HepG2 (cell line): ENCODE measurements around the gene ACTR3. TPM values are rescaled to one million over a fixed set of nuclear protein-coding genes. Genes with fewer than 3 reads are reported as not detected.

Experiments
- CHD4 ChIP-seq: fragments of 200-600 bp; sonication (generic); IDR thresholded peaks from 2 replicates; pipeline ENCODE4 v1.7.0; 2017; ENCODE audit warnings: mild to moderate bottlenecking, low read length, borderline replicate concordance
- CREB1 ChIP-seq, 2 experiments: fragments of 450-650 bp in 1 of 2; IDR thresholded peaks; 2 replicates each; pipeline ENCODE4 v1.6.1; 2016 to 2017; ENCODE audit warnings: control low read depth in 1 of 2, mild to moderate bottlenecking in 1 of 2, missing compliant biosample characterization in 1 of 2, missing genetic modification characterization in 1 of 2
- E2F5 ChIP-seq: sonication (generic); formaldehyde crosslinking; conservative IDR thresholded peaks from 2 replicates; pipeline ENCODE4 v1.4.0; 2020; ENCODE audit warnings: missing genetic modification reagents
- HMG20A ChIP-seq: IDR thresholded peaks from 2 replicates; pipeline ENCODE4 v1.6.1; 2016; ENCODE audit warnings: borderline replicate concordance
- MED13 ChIP-seq: sonication (generic); formaldehyde crosslinking; IDR thresholded peaks from 2 replicates; pipeline ENCODE4 v1.5.0; 2020; ENCODE audit warnings: missing genetic modification reagents
- MTERF4 ChIP-seq: sonication (generic); formaldehyde crosslinking; IDR thresholded peaks from 2 replicates; pipeline ENCODE4 v1.8.0; 2023; ENCODE audit warnings: mild to moderate bottlenecking, missing genetic modification reagents
- NCOA2 ChIP-seq: sonication (generic); formaldehyde crosslinking; IDR thresholded peaks from 2 replicates; pipeline ENCODE4 v1.8.0; 2022; ENCODE audit warnings: inconsistent platforms
- POGZ ChIP-seq: sonication (generic); formaldehyde crosslinking; IDR thresholded peaks from 2 replicates; pipeline ENCODE4 v1.4.0; 2020; ENCODE audit warnings: mild to moderate bottlenecking, missing genetic modification reagents
- SIX1 ChIP-seq: sonication (generic); formaldehyde crosslinking; IDR thresholded peaks from 2 replicates; pipeline ENCODE4 v1.4.0; 2020; ENCODE audit warnings: missing genetic modification reagents, borderline replicate concordance
- SMAD3 ChIP-seq: sonication (generic); formaldehyde crosslinking; IDR thresholded peaks from 2 replicates; pipeline ENCODE4 v1.4.0; 2020; ENCODE audit warnings: missing genetic modification reagents
- SP1 ChIP-seq, 2 experiments: fragments of 450-650 bp in 1 of 2; sonication (generic) in 1 of 2; formaldehyde crosslinking in 1 of 2; IDR thresholded peaks; 2 replicates each; pipeline versions ENCODE4 v1.4.0 to v1.6.1; 2016 to 2020; ENCODE audit warnings: missing genetic modification reagents in 1 of 2
- TOPORS ChIP-seq: sonication (generic); formaldehyde crosslinking; IDR thresholded peaks from 2 replicates; pipeline ENCODE4 v1.8.0; 2023; ENCODE audit warnings: mild to moderate bottlenecking, missing genetic modification reagents
- TSC22D2 ChIP-seq: sonication (generic); formaldehyde crosslinking; IDR thresholded peaks from 2 replicates; pipeline ENCODE4 v1.5.1; 2020; ENCODE audit warnings: missing genetic modification reagents, mild to moderate bottlenecking, borderline replicate concordance
- ZBTB44 ChIP-seq: sonication (generic); formaldehyde crosslinking; IDR thresholded peaks from 2 replicates; pipeline ENCODE4 v1.4.0; 2020; ENCODE audit warnings: missing genetic modification reagents
- ZFP37 ChIP-seq: sonication (generic); formaldehyde crosslinking; IDR thresholded peaks from 2 replicates; pipeline ENCODE4 v1.4.0; 2020; ENCODE audit warnings: missing genetic modification reagents, borderline replicate concordance
- ZNF3 ChIP-seq: IDR thresholded peaks from 2 replicates; pipeline ENCODE4 v1.7.0; 2017; ENCODE audit warnings: inconsistent platforms
- ZNF335 ChIP-seq: sonication (generic); formaldehyde crosslinking; IDR thresholded peaks from 2 replicates; pipeline ENCODE4 v1.4.0; 2020; ENCODE audit warnings: missing genetic modification reagents
- ZNF788 ChIP-seq: sonication (generic); formaldehyde crosslinking; IDR thresholded peaks from 2 replicates; pipeline ENCODE4 v1.5.0; 2020; ENCODE audit warnings: mild to moderate bottlenecking, missing genetic modification reagents, borderline replicate concordance
- ZUFSP ChIP-seq: sonication (generic); formaldehyde crosslinking; IDR thresholded peaks from 2 replicates; pipeline ENCODE4 v1.9.0; 2021; ENCODE audit warnings: missing genetic modification reagents, mild to moderate bottlenecking, borderline replicate concordance
- polyA plus RNA-seq, 8 experiments: library from polyadenylated mRNA; depleted of rRNA in 3 of 8; stranded (reverse) in 7 of 8; unstranded in 1 of 8; fragments of >200 nt; fragmentation: Illumina TruSeq in 4 of 8; extraction: Trizol in 4 of 8; gene quantifications; 2 replicates each; pipeline versions ENCODE4 v1.2.1 to v1.2.3, GENCODE V29; 2011 to 2016; ENCODE audit warnings: low read depth in 4 of 8, missing spikeins in 1 of 8, mixed read lengths in 1 of 8; ENCODE audit not compliant: insufficient read depth in 1 of 8
- total RNA-seq, 5 experiments: library from RNA; depleted of rRNA; stranded (reverse); fragments of >200 nt; fragmentation: Illumina TruSeq; extraction: Trizol; gene quantifications; 2 replicates each; pipeline ENCODE4 v1.2.3, GENCODE V29; 2016; ENCODE audit warnings: low read depth in 1 of 5
- TF ChIP-seq, protein P1 (sequence below): sonication (generic); formaldehyde crosslinking; IDR thresholded peaks from 2 replicates; pipeline ENCODE4 v1.4.0; 2020; ENCODE audit warnings: missing genetic modification reagents, low read depth, mild to moderate bottlenecking, borderline replicate concordance
- TF ChIP-seq, protein P2 (sequence below): IDR thresholded peaks from 2 replicates; pipeline ENCODE4 v1.6.1; 2016; ENCODE audit warnings: control low read depth
- TF ChIP-seq, protein P3 (sequence below): sonication (generic); formaldehyde crosslinking; IDR thresholded peaks from 2 replicates; pipeline ENCODE4 v1.5.0; 2020; ENCODE audit warnings: missing genetic modification reagents

Gene ACTR3
- total and polyA plus RNA-seq, 2 of the 13 experiments (the other 11 are each of a cell fraction or from before 2014, with no cell fraction given): 123 to 225 TPM

GRCh38 chr2:113974727-113975126 is 84.8 kb downstream of the ACTR3 start (continued):
- TF ChIP-seq, protein P1, sequence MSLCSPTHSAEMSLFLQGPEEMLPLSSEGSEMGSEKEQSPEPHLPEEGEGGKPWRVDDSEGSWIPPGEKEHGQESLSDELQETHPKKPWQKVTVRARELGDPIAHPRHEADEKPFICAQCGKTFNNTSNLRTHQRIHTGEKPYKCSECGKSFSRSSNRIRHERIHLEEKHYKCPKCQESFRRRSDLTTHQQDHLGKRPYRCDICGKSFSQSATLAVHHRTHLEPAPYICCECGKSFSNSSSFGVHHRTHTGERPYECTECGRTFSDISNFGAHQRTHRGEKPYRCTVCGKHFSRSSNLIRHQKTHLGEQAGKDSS (CRISPR knock-in tag): no peak
- TF ChIP-seq E2F5 (CRISPR knock-in tag) (no peak), ZBTB44 (CRISPR knock-in tag) (no peak), ZUFSP (CRISPR knock-in tag) (no peak), MED13 (CRISPR knock-in tag) (no peak), ZNF788 (CRISPR knock-in tag) (0 out of 2 replicates have a peak, but pooled peaks have one; percentile 5), SP1 (IDR thresholded peaks at IDR 0.05) (no peak), SP1 (CRISPR knock-in tag; IDR thresholded peaks at IDR 0.05) (no peak), POGZ (CRISPR knock-in tag) (no peak; the same call in 1 of the 2 replicates), SMAD3 (CRISPR knock-in tag) (peak; percentile 18; the same call in 1 of the 2 replicates), SIX1 (CRISPR knock-in tag) (no peak), CREB1 (IDR thresholded peaks at IDR 0.05) (no peak), CREB1 (CRISPR knock-in tag; IDR thresholded peaks at IDR 0.05) (no peak), ZNF3 (CRISPR knock-in tag) (no peak), ZFP37 (CRISPR knock-in tag) (no peak), HMG20A (CRISPR knock-in tag) (no peak), TOPORS (CRISPR knock-in tag) (no peak), NCOA2 (CRISPR knock-in tag) (peak; percentile 64), ZNF335 (CRISPR knock-in tag) (no peak), MTERF4 (CRISPR knock-in tag) (no peak), CHD4 (0 out of 2 replicates have a peak, but pooled peaks have one; percentile 16), TSC22D2 (CRISPR knock-in tag) (peak; percentile 47; the same call in 1 of the 2 replicates)
- TF ChIP-seq, protein P2, sequence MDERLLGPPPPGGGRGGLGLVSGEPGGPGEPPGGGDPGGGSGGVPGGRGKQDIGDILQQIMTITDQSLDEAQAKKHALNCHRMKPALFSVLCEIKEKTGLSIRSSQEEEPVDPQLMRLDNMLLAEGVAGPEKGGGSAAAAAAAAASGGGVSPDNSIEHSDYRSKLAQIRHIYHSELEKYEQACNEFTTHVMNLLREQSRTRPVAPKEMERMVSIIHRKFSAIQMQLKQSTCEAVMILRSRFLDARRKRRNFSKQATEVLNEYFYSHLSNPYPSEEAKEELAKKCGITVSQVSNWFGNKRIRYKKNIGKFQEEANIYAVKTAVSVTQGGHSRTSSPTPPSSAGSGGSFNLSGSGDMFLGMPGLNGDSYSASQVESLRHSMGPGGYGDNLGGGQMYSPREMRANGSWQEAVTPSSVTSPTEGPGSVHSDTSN: no peak
- TF ChIP-seq, protein P3, sequence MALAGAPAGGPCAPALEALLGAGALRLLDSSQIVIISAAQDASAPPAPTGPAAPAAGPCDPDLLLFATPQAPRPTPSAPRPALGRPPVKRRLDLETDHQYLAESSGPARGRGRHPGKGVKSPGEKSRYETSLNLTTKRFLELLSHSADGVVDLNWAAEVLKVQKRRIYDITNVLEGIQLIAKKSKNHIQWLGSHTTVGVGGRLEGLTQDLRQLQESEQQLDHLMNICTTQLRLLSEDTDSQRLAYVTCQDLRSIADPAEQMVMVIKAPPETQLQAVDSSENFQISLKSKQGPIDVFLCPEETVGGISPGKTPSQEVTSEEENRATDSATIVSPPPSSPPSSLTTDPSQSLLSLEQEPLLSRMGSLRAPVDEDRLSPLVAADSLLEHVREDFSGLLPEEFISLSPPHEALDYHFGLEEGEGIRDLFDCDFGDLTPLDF (CRISPR knock-in tag): no peak
